Caco-2 (cell line): ENCODE results near the gene PTER. TPM values are rescaled to one million over a fixed set of nuclear protein-coding genes. Genes with fewer than 3 reads are reported as not detected.

Source experiments
- BruUV-seq: library from RNA; stranded (reverse); fragments of 400-500 nt; replicated peaks from 2 replicates; lab custom pipeline; 2021; lab: Mats Ljungman, UMichigan
- CTCF ChIA-PET: fragments of 300-600 bp; sonication (Branson Sonifier 250); formaldehyde crosslinking; loops from one replicate; lab custom pipeline; 2022; ENCODE audit warnings: antibody characterized with exemption; lab: Charles Lee
- POLR2A ChIA-PET: fragments of 300-600 bp; sonication (Branson Sonifier 250); formaldehyde crosslinking; loops from one replicate; lab custom pipeline; 2022; ENCODE audit warnings: antibody characterized with exemption; lab: Charles Lee
- DNase-seq, 2 experiments: peaks; one replicate each; pipeline versions ENCODE4 v3.0.0 to v3.0.0-alpha.2; 2020 to 2022
- H3K27me3 ChIP-seq: replicated peaks from 2 replicates; pipeline ENCODE4 v1.6.0; 2011; ENCODE audit warnings: low read length; ENCODE audit not compliant: control insufficient read depth, insufficient read depth
- H3K36me3 ChIP-seq: 2 replicates; pipeline ENCODE4 v1.5.1; 2011; ENCODE audit warnings: low read length; ENCODE audit not compliant: control insufficient read depth, insufficient read depth
- H3K4me1 ChIP-seq: fragments of 250-450 bp; sonication (Bioruptor Pico); 2 replicates; pipeline ENCODE4 v1.5.1; 2020; ENCODE audit warnings: mild to moderate bottlenecking
- H3K4me3 ChIP-seq: 2 replicates; pipeline ENCODE4 v1.5.1; 2011; ENCODE audit warnings: low read depth, mild to moderate bottlenecking, control low read depth, low read length
- H3K9me3 ChIP-seq: fragments of 250-450 bp; sonication (Bioruptor Pico); 2 replicates; pipeline ENCODE4 v1.5.1; 2020; ENCODE audit warnings: mild to moderate bottlenecking, moderate library complexity
- H3K27ac Mint-ChIP-seq: one replicate; pipeline ENCODE4 v1.8.0; 2022; ENCODE audit warnings: mixed read lengths; ENCODE audit not compliant: unreplicated experiment
- H3K27me3 Mint-ChIP-seq: one replicate; pipeline ENCODE4 v1.8.0; 2022; ENCODE audit warnings: mixed read lengths; ENCODE audit not compliant: insufficient read depth, unreplicated experiment
- H3K36me3 Mint-ChIP-seq: one replicate; pipeline ENCODE4 v1.8.0; 2022; ENCODE audit warnings: mild to moderate bottlenecking, mixed read lengths; ENCODE audit not compliant: insufficient read depth, unreplicated experiment
- H3K4me1 Mint-ChIP-seq: one replicate; pipeline ENCODE4 v1.8.0; 2022; ENCODE audit warnings: low read depth, mixed read lengths; ENCODE audit not compliant: unreplicated experiment
- H3K4me3 Mint-ChIP-seq: one replicate; pipeline ENCODE4 v1.8.0; 2022; ENCODE audit warnings: mild to moderate bottlenecking, moderate library complexity, mixed read lengths; ENCODE audit not compliant: unreplicated experiment
- H3K9me3 Mint-ChIP-seq: one replicate; pipeline ENCODE4 v1.8.0; 2022; ENCODE audit warnings: mixed read lengths; ENCODE audit not compliant: unreplicated experiment
- CTCF ChIP-seq, 2 experiments: fragments of 200-600 bp in 1 of 2; IDR thresholded peaks; 1 replicate in 1 of 2; 2 replicates in 1 of 2; pipeline versions ENCODE4 v1.5.1 to v1.8.0; 2011 to 2022; ENCODE audit warnings: antibody characterized with exemption in 1 of 2, control low read depth in 1 of 2, inconsistent platforms in 1 of 2, low read depth in 1 of 2, low read length in 1 of 2, mild to moderate bottlenecking in 1 of 2, moderate library complexity in 1 of 2; ENCODE audit not compliant: insufficient read depth in 1 of 2, severe bottlenecking in 1 of 2, unreplicated experiment in 1 of 2
- intact Hi-C: fragments of 100-400 bp; cut with micrococcal nuclease; formaldehyde crosslinking; loops from one replicate; pipeline ENCODE4 v1.10.0; 2022; ENCODE audit not compliant: unreplicated experiment
- total RNA-seq: library from RNA; stranded (reverse); gene quantifications from 2 replicates; pipeline ENCODE4 v1.2.3, GENCODE V29; 2022

PTER gene
- total RNA-seq, 1 experiment from 2014 or later = 27.4 TPM

GRCh38 chr10:16544099-16544498, 107.3 kb downstream of the PTER start:
- Histone ChIP-seq H3K36me3 (no peaks in the 10 kb centered on the region), H3K27me3 (no peaks in the 10 kb centered on the region), H3K4me1 (no peaks in the 10 kb centered on the region), H3K4me3 (no peak overlapping the region), H3K9me3 (no peaks in the 10 kb centered on the region)
- no peak overlapping the region for H3K27ac Mint-ChIP-seq
- no peak for TF ChIP-seq CTCF (IDR thresholded peaks at IDR 0.05; ENCODE audit: insufficient read depth in 1 of 2, low read depth in 1 of 2, low read length in 1 of 2, severe bottlenecking in 1 of 2, unreplicated experiment in 1 of 2)
- no TSS peak for BruUV-seq
- no peak for DNase-seq
- POLR2A ChIA-PET = no interaction called here
- peaks cover 15% of the 10 kb centered on the region for H3K27me3 Mint-ChIP-seq
- intact Hi-C loops = loop anchor here (10.0 kb wide), 1 partner anchor 429 kb away; no protein-coding TSS in a partner anchor
- no peaks in the 10 kb centered on the region for H3K4me1 Mint-ChIP-seq
- H3K9me3 Mint-ChIP-seq = peaks cover 9% of the 10 kb centered on the region
- CTCF ChIA-PET = interaction anchor here (0.7 kb wide), 1 partner anchor 1300 kb away, joined by 4 read pairs; no protein-coding TSS in a partner anchor
- H3K4me3 Mint-ChIP-seq = no peak overlapping the region
- H3K36me3 Mint-ChIP-seq = no peaks in the 10 kb centered on the region

GRCh38 chr10:16544591-16544990, 107.8 kb downstream of the PTER start:
- POLR2A ChIA-PET = no interaction called here
- no peak overlapping the region for H3K27ac Mint-ChIP-seq
- no TSS peak for BruUV-seq

GRCh38 chr10:16545116-16545736, 108.4 kb downstream of the PTER start:
- BruUV-seq = no TSS peak
- no peaks in the 10 kb centered on the region for H3K9me3 ChIP-seq
- ChIA-PET CTCF (interaction anchor here (0.6 kb wide), 1 partner anchor 1409 kb away, joined by 5 read pairs; no protein-coding TSS in a partner anchor), POLR2A (no interaction called here)
- H3K27me3 Mint-ChIP-seq = peaks cover 8% of the 10 kb centered on the region
- no peaks in the 10 kb centered on the region for H3K4me1 ChIP-seq
- H3K4me1 Mint-ChIP-seq = no peaks in the 10 kb centered on the region
- H3K27me3 ChIP-seq = no peaks in the 10 kb centered on the region
- intact Hi-C loops = loop anchor here (1.0 to 10.0 kb wide), 6 partner anchors 108 to 666 kb away; partner anchors contain the start of gene PTER
- peak; percentile 56 to 87 for TF ChIP-seq CTCF (IDR thresholded peaks at IDR 0.05; ENCODE audit: insufficient read depth in 1 of 2, low read depth in 1 of 2, low read length in 1 of 2, severe bottlenecking in 1 of 2, unreplicated experiment in 1 of 2)
- DNase-seq = peak in 1 of 2 experiments; percentile 45
- no peak overlapping the region for H3K4me3 Mint-ChIP-seq
- no peak overlapping the region for H3K4me3 ChIP-seq
- peaks cover 9% of the 10 kb centered on the region for H3K9me3 Mint-ChIP-seq
- H3K27ac Mint-ChIP-seq = no peak overlapping the region
- H3K36me3 Mint-ChIP-seq = no peaks in the 10 kb centered on the region
- no peaks in the 10 kb centered on the region for H3K36me3 ChIP-seq

More at GRCh38 chr10:16544591-16544990, 107.8 kb downstream of the PTER start:
- CTCF ChIA-PET = no interaction called here
- no peaks in the 10 kb centered on the region for H3K27me3 ChIP-seq
- Mint-ChIP-seq H3K9me3 (peaks cover 9% of the 10 kb centered on the region), H3K36me3 (no peaks in the 10 kb centered on the region), H3K4me3 (no peak overlapping the region), H3K4me1 (no peaks in the 10 kb centered on the region), H3K27me3 (peaks cover 13% of the 10 kb centered on the region)
- intact Hi-C loops = loop anchor here (10.0 kb wide), 1 partner anchor 430 kb away; no protein-coding TSS in a partner anchor
- no peaks in the 10 kb centered on the region for H3K36me3 ChIP-seq
- no peak for DNase-seq
- no peak overlapping the region for H3K4me3 ChIP-seq
- H3K9me3 ChIP-seq = no peaks in the 10 kb centered on the region
- no peaks in the 10 kb centered on the region for H3K4me1 ChIP-seq
- no peak for TF ChIP-seq CTCF (IDR thresholded peaks at IDR 0.05; ENCODE audit: insufficient read depth in 1 of 2, low read depth in 1 of 2, low read length in 1 of 2, severe bottlenecking in 1 of 2, unreplicated experiment in 1 of 2)
